HepG2 (cell line): ENCODE data around the gene PEX13. TPM values are rescaled to one million over a fixed set of nuclear protein-coding genes. Genes with fewer than 3 reads are reported as not detected.

Experiments used
- ARHGAP35 ChIP-seq: sonication (generic); formaldehyde crosslinking; IDR thresholded peaks from 2 replicates; pipeline ENCODE4 v1.9.0; 2022; ENCODE audit warnings: mild to moderate bottlenecking, inconsistent platforms, moderate library complexity, missing genetic modification reagents, borderline replicate concordance
- MTF2 ChIP-seq: sonication (generic); formaldehyde crosslinking; IDR thresholded peaks from 2 replicates; pipeline ENCODE4 v1.5.0; 2020; ENCODE audit warnings: missing genetic modification reagents, borderline replicate concordance
- NRL ChIP-seq: sonication (generic); formaldehyde crosslinking; IDR thresholded peaks from 2 replicates; pipeline ENCODE4 v1.5.0; 2020; ENCODE audit warnings: missing genetic modification reagents, mild to moderate bottlenecking, moderate library complexity, borderline replicate concordance
- POGZ ChIP-seq: sonication (generic); formaldehyde crosslinking; IDR thresholded peaks from 2 replicates; pipeline ENCODE4 v1.4.0; 2020; ENCODE audit warnings: mild to moderate bottlenecking, missing genetic modification reagents
- REPIN1 ChIP-seq: sonication (generic); formaldehyde crosslinking; IDR thresholded peaks from 2 replicates; pipeline ENCODE4 v1.8.0; 2022; ENCODE audit warnings: missing genetic modification reagents, low read depth, mild to moderate bottlenecking, borderline replicate concordance
- ZNF224 ChIP-seq: sonication (generic); formaldehyde crosslinking; IDR thresholded peaks from 2 replicates; pipeline ENCODE4 v1.5.0; 2020; ENCODE audit warnings: mild to moderate bottlenecking, missing genetic modification reagents
- ZNF644 ChIP-seq: IDR thresholded peaks from 2 replicates; pipeline ENCODE4 v1.6.1; 2016; ENCODE audit warnings: low read depth
- polyA plus RNA-seq, 8 experiments: library from polyadenylated mRNA; depleted of rRNA in 3 of 8; stranded (reverse) in 7 of 8; unstranded in 1 of 8; fragments of >200 nt; fragmentation: Illumina TruSeq in 4 of 8; extraction: Trizol in 4 of 8; gene quantifications; 2 replicates each; pipeline versions ENCODE4 v1.2.1 to v1.2.3, GENCODE V29; 2011 to 2016; ENCODE audit warnings: low read depth in 4 of 8, missing spikeins in 1 of 8, mixed read lengths in 1 of 8; ENCODE audit not compliant: insufficient read depth in 1 of 8
- total RNA-seq, 5 experiments: library from RNA; depleted of rRNA; stranded (reverse); fragments of >200 nt; fragmentation: Illumina TruSeq; extraction: Trizol; gene quantifications; 2 replicates each; pipeline ENCODE4 v1.2.3, GENCODE V29; 2016; ENCODE audit warnings: low read depth in 1 of 5
- TF ChIP-seq, protein P1 (sequence below): sonication (generic); formaldehyde crosslinking; IDR thresholded peaks from 2 replicates; pipeline ENCODE4 v1.4.0; 2020; ENCODE audit warnings: mild to moderate bottlenecking, missing genetic modification reagents
- TF ChIP-seq, protein P2 (sequence below): sonication (generic); formaldehyde crosslinking; IDR thresholded peaks from 2 replicates; pipeline ENCODE4 v1.5.0; 2020; ENCODE audit warnings: mild to moderate bottlenecking, missing genetic modification reagents
- TF ChIP-seq, protein P3 (sequence below): sonication (generic); formaldehyde crosslinking; IDR thresholded peaks from 2 replicates; pipeline ENCODE4 v1.5.1; 2020; ENCODE audit warnings: mild to moderate bottlenecking, missing genetic modification reagents, borderline replicate concordance
- TF ChIP-seq, protein P4 (sequence below): sonication (generic); formaldehyde crosslinking; IDR thresholded peaks from 2 replicates; pipeline ENCODE4 v1.5.1; 2020; ENCODE audit warnings: mild to moderate bottlenecking, missing genetic modification reagents, borderline replicate concordance

PEX13 gene
- total and polyA plus RNA-seq, 2 of the 13 experiments (the other 11 are each of a cell fraction or from before 2014, with no cell fraction given) = 47.9 to 75.9 TPM

DNA sequence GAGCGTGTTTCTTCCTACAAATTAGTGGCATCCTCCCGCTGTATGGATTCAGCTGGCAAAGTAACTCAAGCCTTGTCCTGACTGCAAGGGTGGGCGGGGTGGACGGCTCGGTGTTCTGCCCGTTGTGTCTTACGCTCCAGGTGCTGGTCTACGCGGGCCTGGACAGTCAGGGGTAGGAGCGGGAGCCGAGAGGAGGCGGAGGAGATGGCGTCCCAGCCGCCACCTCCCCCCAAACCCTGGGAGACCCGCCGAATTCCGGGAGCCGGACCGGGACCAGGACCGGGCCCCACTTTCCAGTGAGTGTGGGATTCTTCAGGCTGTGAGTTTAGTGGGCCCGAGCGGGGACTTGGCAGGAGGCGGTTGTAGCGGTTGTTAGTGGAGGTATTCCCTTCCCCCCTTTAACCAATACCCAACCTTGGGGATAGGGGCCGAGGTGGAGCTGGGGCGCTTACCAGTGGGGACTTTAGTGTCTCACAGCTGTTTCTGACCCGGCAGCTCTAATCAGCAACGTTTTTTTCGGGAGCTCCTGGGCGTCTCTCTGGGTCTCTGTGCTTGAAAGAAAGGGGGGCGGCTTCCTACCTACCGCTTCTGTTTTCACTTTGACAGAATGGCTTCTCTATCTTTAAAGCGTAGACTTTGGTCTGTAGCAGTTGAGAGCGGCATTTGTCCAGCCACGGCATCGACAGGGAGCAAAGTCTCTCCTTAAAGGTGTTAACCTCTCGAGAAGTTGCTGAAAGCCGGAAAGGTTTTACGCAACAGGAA lies at the start of gene PEX13, which contains the start of gene PUS10 (continued):
- TF ChIP-seq, protein P1, sequence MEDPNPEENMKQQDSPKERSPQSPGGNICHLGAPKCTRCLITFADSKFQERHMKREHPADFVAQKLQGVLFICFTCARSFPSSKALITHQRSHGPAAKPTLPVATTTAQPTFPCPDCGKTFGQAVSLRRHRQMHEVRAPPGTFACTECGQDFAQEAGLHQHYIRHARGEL (CRISPR knock-in tag) = no peak
- peak; percentile 96; the same call in 1 of the 2 replicates for TF ChIP-seq ZNF224
- TF ChIP-seq REPIN1 = peak; percentile 74; the same call in 1 of the 2 replicates
- TF ChIP-seq, protein P2, sequence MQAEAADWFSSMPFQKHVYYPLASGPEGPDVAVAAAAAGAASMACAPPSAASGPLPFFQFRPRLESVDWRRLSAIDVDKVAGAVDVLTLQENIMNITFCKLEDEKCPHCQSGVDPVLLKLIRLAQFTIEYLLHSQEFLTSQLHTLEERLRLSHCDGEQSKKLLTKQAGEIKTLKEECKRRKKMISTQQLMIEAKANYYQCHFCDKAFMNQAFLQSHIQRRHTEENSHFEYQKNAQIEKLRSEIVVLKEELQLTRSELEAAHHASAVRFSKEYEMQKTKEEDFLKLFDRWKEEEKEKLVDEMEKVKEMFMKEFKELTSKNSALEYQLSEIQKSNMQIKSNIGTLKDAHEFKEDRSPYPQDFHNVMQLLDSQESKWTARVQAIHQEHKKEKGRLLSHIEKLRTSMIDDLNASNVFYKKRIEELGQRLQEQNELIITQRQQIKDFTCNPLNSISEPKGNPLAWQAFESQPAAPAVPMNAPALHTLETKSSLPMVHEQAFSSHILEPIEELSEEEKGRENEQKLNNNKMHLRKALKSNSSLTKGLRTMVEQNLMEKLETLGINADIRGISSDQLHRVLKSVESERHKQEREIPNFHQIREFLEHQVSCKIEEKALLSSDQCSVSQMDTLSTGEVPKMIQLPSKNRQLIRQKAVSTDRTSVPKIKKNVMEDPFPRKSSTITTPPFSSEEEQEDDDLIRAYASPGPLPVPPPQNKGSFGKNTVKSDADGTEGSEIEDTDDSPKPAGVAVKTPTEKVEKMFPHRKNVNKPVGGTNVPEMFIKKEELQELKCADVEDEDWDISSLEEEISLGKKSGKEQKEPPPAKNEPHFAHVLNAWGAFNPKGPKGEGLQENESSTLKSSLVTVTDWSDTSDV (CRISPR knock-in tag) = no peak
- no peak for TF ChIP-seq MTF2
- peak; percentile 83 for TF ChIP-seq POGZ (CRISPR knock-in tag)
- TF ChIP-seq, protein P3, sequence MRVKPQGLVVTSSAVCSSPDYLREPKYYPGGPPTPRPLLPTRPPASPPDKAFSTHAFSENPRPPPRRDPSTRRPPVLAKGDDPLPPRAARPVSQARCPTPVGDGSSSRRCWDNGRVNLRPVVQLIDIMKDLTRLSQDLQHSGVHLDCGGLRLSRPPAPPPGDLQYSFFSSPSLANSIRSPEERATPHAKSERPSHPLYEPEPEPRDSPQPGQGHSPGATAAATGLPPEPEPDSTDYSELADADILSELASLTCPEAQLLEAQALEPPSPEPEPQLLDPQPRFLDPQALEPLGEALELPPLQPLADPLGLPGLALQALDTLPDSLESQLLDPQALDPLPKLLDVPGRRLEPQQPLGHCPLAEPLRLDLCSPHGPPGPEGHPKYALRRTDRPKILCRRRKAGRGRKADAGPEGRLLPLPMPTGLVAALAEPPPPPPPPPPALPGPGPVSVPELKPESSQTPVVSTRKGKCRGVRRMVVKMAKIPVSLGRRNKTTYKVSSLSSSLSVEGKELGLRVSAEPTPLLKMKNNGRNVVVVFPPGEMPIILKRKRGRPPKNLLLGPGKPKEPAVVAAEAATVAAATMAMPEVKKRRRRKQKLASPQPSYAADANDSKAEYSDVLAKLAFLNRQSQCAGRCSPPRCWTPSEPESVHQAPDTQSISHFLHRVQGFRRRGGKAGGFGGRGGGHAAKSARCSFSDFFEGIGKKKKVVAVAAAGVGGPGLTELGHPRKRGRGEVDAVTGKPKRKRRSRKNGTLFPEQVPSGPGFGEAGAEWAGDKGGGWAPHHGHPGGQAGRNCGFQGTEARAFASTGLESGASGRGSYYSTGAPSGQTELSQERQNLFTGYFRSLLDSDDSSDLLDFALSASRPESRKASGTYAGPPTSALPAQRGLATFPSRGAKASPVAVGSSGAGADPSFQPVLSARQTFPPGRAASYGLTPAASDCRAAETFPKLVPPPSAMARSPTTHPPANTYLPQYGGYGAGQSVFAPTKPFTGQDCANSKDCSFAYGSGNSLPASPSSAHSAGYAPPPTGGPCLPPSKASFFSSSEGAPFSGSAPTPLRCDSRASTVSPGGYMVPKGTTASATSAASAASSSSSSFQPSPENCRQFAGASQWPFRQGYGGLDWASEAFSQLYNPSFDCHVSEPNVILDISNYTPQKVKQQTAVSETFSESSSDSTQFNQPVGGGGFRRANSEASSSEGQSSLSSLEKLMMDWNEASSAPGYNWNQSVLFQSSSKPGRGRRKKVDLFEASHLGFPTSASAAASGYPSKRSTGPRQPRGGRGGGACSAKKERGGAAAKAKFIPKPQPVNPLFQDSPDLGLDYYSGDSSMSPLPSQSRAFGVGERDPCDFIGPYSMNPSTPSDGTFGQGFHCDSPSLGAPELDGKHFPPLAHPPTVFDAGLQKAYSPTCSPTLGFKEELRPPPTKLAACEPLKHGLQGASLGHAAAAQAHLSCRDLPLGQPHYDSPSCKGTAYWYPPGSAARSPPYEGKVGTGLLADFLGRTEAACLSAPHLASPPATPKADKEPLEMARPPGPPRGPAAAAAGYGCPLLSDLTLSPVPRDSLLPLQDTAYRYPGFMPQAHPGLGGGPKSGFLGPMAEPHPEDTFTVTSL = peak; percentile 89; the same call in 1 of the 2 replicates
- peak; percentile 40 for TF ChIP-seq ZNF644 (CRISPR knock-in tag)
- TF ChIP-seq NRL (CRISPR knock-in tag) = peak; percentile 86
- TF ChIP-seq, protein P4, sequence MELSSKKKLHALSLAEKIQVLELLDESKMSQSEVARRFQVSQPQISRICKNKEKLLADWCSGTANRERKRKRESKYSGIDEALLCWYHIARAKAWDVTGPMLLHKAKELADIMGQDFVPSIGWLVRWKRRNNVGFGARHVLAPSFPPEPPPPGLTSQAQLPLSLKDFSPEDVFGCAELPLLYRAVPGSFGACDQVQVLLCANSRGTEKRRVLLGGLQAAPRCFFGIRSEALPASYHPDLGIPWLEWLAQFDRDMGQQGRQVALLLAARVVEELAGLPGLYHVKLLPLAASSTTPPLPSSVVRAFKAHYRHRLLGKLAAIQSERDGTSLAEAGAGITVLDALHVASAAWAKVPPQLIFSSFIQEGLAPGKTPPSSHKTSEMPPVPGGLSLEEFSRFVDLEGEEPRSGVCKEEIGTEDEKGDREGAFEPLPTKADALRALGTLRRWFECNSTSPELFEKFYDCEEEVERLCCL (CRISPR knock-in tag) = 0 out of 2 replicates have a peak, but pooled peaks have one; percentile 44
- no peak for TF ChIP-seq ARHGAP35 (CRISPR knock-in tag)
